GM11168 (cell line): Measurements from ENCODE around the gene NCK2.

Experiments used
- in situ Hi-C: fragments of 300-500 bp; cut with MboI; formaldehyde crosslinking; loops from one replicate; pipeline ENCODE4 v1.12.0; 2022; ENCODE audit warnings: low sequenced_read_pairs; ENCODE audit not compliant: unreplicated experiment

NCK2 gene

GRCh38 chr2:105934467-105934866 lies 189.8 kb downstream of the NCK2 start:
- in situ Hi-C loops, result no loop called here

GRCh38 chr2:105935063-105935462 lies 190.4 kb downstream of the NCK2 start:
- in situ Hi-C loops, result no loop called here

- in situ Hi-C loops, result no loop called here
Measured at GRCh38 chr2:105936954-105937353, 192.2 kb downstream of the NCK2 start.

GRCh38 chr2:105937498-105938097 lies 192.9 kb downstream of the NCK2 start:
- in situ Hi-C loops, result no loop called here
